CD8-positive, alpha-beta memory T cell (primary cell): Measurements from ENCODE around the gene LHFPL3. TPM values are rescaled to one million over a fixed set of nuclear protein-coding genes. Genes with fewer than 3 reads are reported as not detected.

Experiments used
- CTCF ChIA-PET: fragments of 350-600 bp; sonication (Branson Sonifier 250); formaldehyde crosslinking; loops from one replicate; lab custom pipeline; 2021; ENCODE audit warnings: antibody characterized with exemption; lab: Charles Lee
- POLR2A ChIA-PET: fragments of 350-600 bp; sonication (Branson Sonifier 250); formaldehyde crosslinking; loops from one replicate; lab custom pipeline; 2021; ENCODE audit warnings: antibody characterized with exemption; lab: Charles Lee
- DNase-seq, 5 donors: peaks; one replicate each; pipeline versions ENCODE4 v3.0.0 to v3.0.0-alpha.2; 2020 to 2022; ENCODE audit warnings: mixed read lengths in 1 of 5
- H3K27ac ChIP-seq: one replicate; pipeline ENCODE4 v1.7.0; 2013; ENCODE audit warnings: low read depth, mild to moderate bottlenecking, low read length, moderate library complexity
- H3K27me3 ChIP-seq: 2 replicates; pipeline ENCODE4 v1.7.0; 2013; ENCODE audit warnings: low read length, mild to moderate bottlenecking; ENCODE audit not compliant: insufficient read depth, poor library complexity, severe bottlenecking
- H3K36me3 ChIP-seq: 2 replicates; pipeline ENCODE4 v1.7.0; 2013; ENCODE audit warnings: mild to moderate bottlenecking, low read length, moderate library complexity; ENCODE audit not compliant: insufficient read depth
- H3K4me1 ChIP-seq: 2 replicates; pipeline ENCODE4 v1.7.0; 2013; ENCODE audit warnings: mild to moderate bottlenecking, low read length, moderate library complexity; ENCODE audit not compliant: insufficient read depth
- H3K4me3 ChIP-seq: 2 replicates; pipeline ENCODE4 v1.7.0; 2013; ENCODE audit warnings: mild to moderate bottlenecking, low read length
- H3K9me3 ChIP-seq: 2 replicates; pipeline ENCODE4 v1.7.0; 2013; ENCODE audit warnings: mild to moderate bottlenecking, low read length
- H3K27ac Mint-ChIP-seq, 8 donors: one replicate each; pipeline ENCODE4 v1.8.0; 2020 to 2021; ENCODE audit warnings: mixed read lengths in 8 of 8, mild to moderate bottlenecking in 6 of 8, inconsistent platforms in 3 of 8, moderate library complexity in 3 of 8
- H3K27me3 Mint-ChIP-seq, 2 donors: one replicate each; pipeline ENCODE4 v1.8.0; 2020 to 2021; ENCODE audit warnings: mixed read lengths in 2 of 2, mild to moderate bottlenecking in 1 of 2, moderate library complexity in 1 of 2
- H3K36me3 Mint-ChIP-seq, 3 donors: one replicate each; pipeline ENCODE4 v1.8.0; 2020 to 2021; ENCODE audit warnings: mixed read lengths in 3 of 3, inconsistent platforms in 1 of 3, mild to moderate bottlenecking in 1 of 3
- H3K4me1 Mint-ChIP-seq, 3 donors: one replicate each; pipeline ENCODE4 v1.8.0; 2020 to 2021; ENCODE audit warnings: mixed read lengths in 3 of 3, inconsistent platforms in 1 of 3, mild to moderate bottlenecking in 1 of 3
- H3K4me3 Mint-ChIP-seq, 7 donors: one replicate each; pipeline ENCODE4 v1.8.0; 2020 to 2021; ENCODE audit warnings: mixed read lengths in 7 of 7, mild to moderate bottlenecking in 6 of 7, moderate library complexity in 4 of 7, inconsistent platforms in 2 of 7
- H3K9me3 Mint-ChIP-seq, 5 donors: one replicate each; pipeline ENCODE4 v1.8.0; 2020 to 2022; ENCODE audit warnings: mixed read lengths in 5 of 5, mild to moderate bottlenecking in 3 of 5, moderate library complexity in 2 of 5, inconsistent platforms in 1 of 5
- polyA plus RNA-seq: library from polyadenylated mRNA; unstranded; fragments of 300-500 nt; fragmentation: Illumina TruSeq; gene quantifications from one replicate; pipeline ENCODE4 v1.2.3, GENCODE V29; 2021
- total RNA-seq, 2 experiments: library from RNA; stranded (reverse); gene quantifications; one replicate each; pipeline ENCODE4 v1.2.3, GENCODE V29; 2021

LHFPL3 gene
- total and polyA plus RNA-seq, 3 experiments from 2014 or later = not detected

- POLR2A ChIA-PET = no interaction called here
Observed at GRCh38 chr7:104873401-104873800, 545.0 kb downstream of the LHFPL3 start.

DNA sequence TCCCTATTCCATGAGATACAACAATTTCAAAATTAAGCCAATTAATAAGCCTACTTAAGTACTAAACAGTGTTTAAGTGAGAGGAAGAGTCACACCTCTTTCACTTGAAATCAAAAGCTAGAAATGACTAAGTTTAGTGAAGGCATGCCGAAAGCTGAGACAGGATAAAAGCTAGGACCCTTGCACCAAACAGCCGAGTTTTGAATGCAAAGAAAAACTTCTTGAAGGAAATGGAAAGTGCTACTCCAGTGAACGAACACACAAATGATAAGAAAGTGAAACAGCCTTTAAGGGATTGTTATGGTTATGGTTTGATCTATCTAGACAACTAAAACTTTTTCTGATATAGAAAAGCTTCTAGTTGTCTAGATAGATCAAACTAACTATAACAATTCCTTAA is 550.2 kb downstream of the LHFPL3 start:
- H3K27ac ChIP-seq = no peak overlapping the region
- ChIA-PET POLR2A (no interaction called here), CTCF (interaction anchor here (1.3 to 2.8 kb wide), 2 partner anchors 23 to 40 kb away, joined by 4 to 23 read pairs; no protein-coding TSS in a partner anchor)
- DNase-seq = no peak
- H3K4me3 ChIP-seq = no peak overlapping the region
- no peaks in the 10 kb centered on the region for H3K27me3 ChIP-seq
- H3K4me1 ChIP-seq = no peaks in the 10 kb centered on the region
- H3K9me3 Mint-ChIP-seq = peaks cover 0 to 3% (median 0%) of the 10 kb centered on the region in 5 donors
- no peaks in the 10 kb centered on the region for H3K9me3 ChIP-seq
- H3K4me1 Mint-ChIP-seq = peaks cover 6 to 17% (median 10%) of the 10 kb centered on the region in 3 donors
- H3K27me3 Mint-ChIP-seq = peaks cover 0 to 3% of the 10 kb centered on the region in 2 donors
- peak overlapping the region in 5 of 8 donors; percentile 2 to 76 (median 27) for H3K27ac Mint-ChIP-seq
- no peaks in the 10 kb centered on the region for H3K36me3 ChIP-seq
- H3K4me3 Mint-ChIP-seq = peak overlapping the region in 3 of 7 donors; percentile 9 to 47 (median 10)
- H3K36me3 Mint-ChIP-seq = peaks cover 0 to 2% (median 0%) of the 10 kb centered on the region in 3 donors

More at GRCh38 chr7:104873401-104873800, 545.0 kb downstream of the LHFPL3 start:
- no peaks in the 10 kb centered on the region for H3K9me3 Mint-ChIP-seq
- peaks cover 0 to 4% of the 10 kb centered on the region in 2 donors for H3K27me3 Mint-ChIP-seq
- H3K4me1 Mint-ChIP-seq = peaks cover 2 to 10% (median 2%) of the 10 kb centered on the region in 3 donors
- peaks cover 0 to 2% (median 0%) of the 10 kb centered on the region in 3 donors for H3K36me3 Mint-ChIP-seq
- peak overlapping the region in 1 of 8 donors; percentile 63 for H3K27ac Mint-ChIP-seq
- Histone ChIP-seq H3K27me3 (no peaks in the 10 kb centered on the region), H3K4me3 (no peak overlapping the region), H3K27ac (no peak overlapping the region), H3K36me3 (no peaks in the 10 kb centered on the region), H3K4me1 (no peaks in the 10 kb centered on the region), H3K9me3 (no peaks in the 10 kb centered on the region)
- CTCF ChIA-PET = interaction anchor here (4.8 kb wide), 1 partner anchor 10 kb away, joined by 21 read pairs; no protein-coding TSS in a partner anchor
- no peak for DNase-seq
- no peak overlapping the region for H3K4me3 Mint-ChIP-seq

- H3K27ac Mint-ChIP-seq = no peak overlapping the region
- ChIA-PET POLR2A (interaction anchor here (1.4 kb wide), 1 partner anchor 35 kb away, joined by 6 read pairs; no protein-coding TSS in a partner anchor), CTCF (interaction anchor here (0.6 to 9.2 kb wide), 19 partner anchors 8 to 551 kb away, joined by 3 to 158 read pairs (median 5); no protein-coding TSS in a partner anchor)
- H3K4me1 ChIP-seq = no peaks in the 10 kb centered on the region
- H3K27me3 Mint-ChIP-seq = peaks cover 4% of the 10 kb centered on the region in 2 donors
- H3K27me3 ChIP-seq = no peaks in the 10 kb centered on the region
- H3K36me3 Mint-ChIP-seq = no peaks in the 10 kb centered on the region
- H3K4me3 ChIP-seq = no peak overlapping the region
- no peaks in the 10 kb centered on the region for H3K36me3 ChIP-seq
- no peaks in the 10 kb centered on the region for H3K9me3 ChIP-seq
- peaks cover 8 to 13% (median 8%) of the 10 kb centered on the region in 3 donors for H3K4me1 Mint-ChIP-seq
- no peak overlapping the region for H3K4me3 Mint-ChIP-seq
- DNase-seq = no peak
- H3K27ac ChIP-seq = no peak overlapping the region
- peaks cover 0 to 3% (median 0%) of the 10 kb centered on the region in 5 donors for H3K9me3 Mint-ChIP-seq
Observed at GRCh38 chr7:104883248-104883717, 554.9 kb downstream of the LHFPL3 start.

DNA sequence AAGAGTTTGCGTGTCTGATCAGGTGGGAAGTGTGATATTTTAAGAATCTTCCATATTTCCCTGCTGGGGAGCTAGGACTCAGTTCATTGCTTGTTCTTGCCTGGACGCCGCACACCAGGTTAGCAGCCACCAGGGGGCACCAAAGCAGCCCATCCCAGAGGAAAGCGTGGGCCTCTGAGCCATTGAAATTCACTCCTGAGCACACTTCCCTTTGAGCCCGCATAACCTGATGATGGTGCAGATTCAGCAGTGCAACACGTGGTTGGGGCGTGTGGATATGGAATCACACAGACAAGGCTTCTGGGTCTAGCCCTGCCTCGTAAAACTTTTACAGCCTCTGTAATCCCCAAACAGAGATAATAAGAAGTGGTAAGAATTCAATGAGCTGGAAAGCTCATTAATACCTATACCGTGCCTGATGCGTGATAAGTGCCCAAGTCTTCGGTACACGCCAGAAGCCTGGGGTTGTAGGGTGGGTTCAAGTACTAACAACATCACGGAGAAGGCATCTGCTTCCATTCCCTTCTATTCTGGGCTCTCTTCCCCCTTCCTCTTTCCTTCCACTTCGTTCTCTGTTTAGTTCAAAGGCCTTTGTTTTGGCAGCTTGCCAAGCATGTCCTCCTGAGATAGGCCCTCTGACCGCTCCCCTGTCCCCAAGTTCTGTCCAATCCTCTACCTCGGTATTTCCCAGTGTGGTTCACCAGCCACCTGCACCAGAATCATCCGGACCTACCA is 555.5 kb downstream of the LHFPL3 start:
- H3K36me3 ChIP-seq = no peaks in the 10 kb centered on the region
- no peak overlapping the region for H3K4me3 Mint-ChIP-seq
- H3K9me3 Mint-ChIP-seq = peaks cover 0 to 3% (median 0%) of the 10 kb centered on the region in 5 donors
- DNase-seq = peak; percentile 56 to 79 (median 66)
- no peaks in the 10 kb centered on the region for H3K27me3 ChIP-seq
- peaks cover 4 to 6% of the 10 kb centered on the region in 2 donors for H3K27me3 Mint-ChIP-seq
- peaks cover 0 to 2% (median 0%) of the 10 kb centered on the region in 3 donors for H3K36me3 Mint-ChIP-seq
- H3K4me1 Mint-ChIP-seq = peaks cover 1 to 7% (median 4%) of the 10 kb centered on the region in 3 donors
- no peaks in the 10 kb centered on the region for H3K4me1 ChIP-seq
- H3K27ac Mint-ChIP-seq = no peak overlapping the region
- POLR2A ChIA-PET = interaction anchor here (1.4 kb wide), 1 partner anchor 34 kb away, joined by 6 read pairs; no protein-coding TSS in a partner anchor
- CTCF ChIA-PET = interaction anchor here (0.7 to 9.2 kb wide), 18 partner anchors 8 to 80 kb away, joined by 3 to 158 read pairs (median 5); no protein-coding TSS in a partner anchor
- H3K4me3 ChIP-seq = no peak overlapping the region
- H3K27ac ChIP-seq = no peak overlapping the region
- H3K9me3 ChIP-seq = no peaks in the 10 kb centered on the region

DNA sequence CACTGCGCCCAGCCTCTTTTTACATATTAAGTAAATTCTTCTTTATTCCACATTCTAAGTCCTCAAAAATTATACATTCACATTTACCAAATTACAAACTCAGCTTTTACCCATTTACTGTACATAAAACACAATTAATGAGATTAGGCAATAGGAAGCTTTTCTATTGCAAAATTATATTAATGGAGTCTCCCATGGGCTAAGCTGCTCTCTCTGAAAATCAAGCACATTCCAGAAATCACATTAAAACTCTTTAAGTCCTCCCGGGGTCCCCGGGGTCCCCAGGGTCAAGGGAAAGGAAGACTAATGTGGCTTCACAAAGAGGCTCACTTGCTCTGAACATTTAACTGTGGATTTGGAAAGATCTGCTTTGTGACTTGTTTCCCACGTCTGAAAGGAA is 558.2 kb downstream of the LHFPL3 start:
- H3K36me3 Mint-ChIP-seq = peaks cover 0 to 2% (median 0%) of the 10 kb centered on the region in 3 donors
- Histone ChIP-seq H3K4me3 (no peak overlapping the region), H3K9me3 (no peaks in the 10 kb centered on the region), H3K27ac (no peak overlapping the region), H3K36me3 (no peaks in the 10 kb centered on the region), H3K4me1 (no peaks in the 10 kb centered on the region), H3K27me3 (no peaks in the 10 kb centered on the region)
- POLR2A ChIA-PET = no interaction called here
- CTCF ChIA-PET = interaction anchor here (9.2 kb wide), 1 partner anchor 32 kb away, joined by 158 read pairs; no protein-coding TSS in a partner anchor
- no peak overlapping the region for H3K4me3 Mint-ChIP-seq
- DNase-seq = no peak
- no peaks in the 10 kb centered on the region for H3K9me3 Mint-ChIP-seq
- peaks cover 0 to 5% (median 4%) of the 10 kb centered on the region in 3 donors for H3K4me1 Mint-ChIP-seq
- peaks cover 4 to 6% of the 10 kb centered on the region in 2 donors for H3K27me3 Mint-ChIP-seq
- H3K27ac Mint-ChIP-seq = no peak overlapping the region

DNA sequence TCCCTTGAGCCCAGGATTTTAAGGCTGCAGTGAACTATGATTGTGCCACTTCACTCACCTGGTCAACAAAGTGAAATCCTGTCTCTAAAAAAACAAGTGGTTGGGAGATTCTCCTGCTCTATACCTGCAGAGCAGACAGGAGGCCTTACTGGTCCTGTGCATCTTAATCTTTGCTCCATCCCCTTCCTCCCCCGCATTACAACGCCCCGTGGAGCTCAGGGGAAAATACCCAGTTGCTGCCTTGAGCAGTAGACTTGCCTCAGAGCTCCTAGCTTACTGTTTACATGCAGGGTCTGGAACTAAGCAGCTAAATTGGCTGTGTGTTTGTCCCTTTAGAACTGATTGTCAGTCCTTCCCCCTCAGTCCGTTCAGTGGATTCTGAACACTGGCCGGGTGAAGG is 561.8 kb downstream of the LHFPL3 start:
- no peaks in the 10 kb centered on the region for H3K36me3 ChIP-seq
- H3K27ac ChIP-seq = no peak overlapping the region
- Mint-ChIP-seq H3K9me3 (no peaks in the 10 kb centered on the region), H3K27ac (peak overlapping the region in 1 of 8 donors; percentile 49), H3K36me3 (peaks cover 0 to 2% (median 0%) of the 10 kb centered on the region in 3 donors), H3K4me1 (no peaks in the 10 kb centered on the region), H3K27me3 (peaks cover 3 to 8% of the 10 kb centered on the region in 2 donors), H3K4me3 (no peak overlapping the region)
- no peak for DNase-seq
- H3K27me3 ChIP-seq = no peaks in the 10 kb centered on the region
- H3K9me3 ChIP-seq = no peaks in the 10 kb centered on the region
- POLR2A ChIA-PET = interaction anchor here (0.7 kb wide), 1 partner anchor 52 kb away, joined by 3 read pairs; no protein-coding TSS in a partner anchor
- CTCF ChIA-PET = interaction anchor here (9.2 kb wide), 1 partner anchor 28 kb away, joined by 158 read pairs; no protein-coding TSS in a partner anchor
- H3K4me3 ChIP-seq = no peak overlapping the region
- no peaks in the 10 kb centered on the region for H3K4me1 ChIP-seq

DNA sequence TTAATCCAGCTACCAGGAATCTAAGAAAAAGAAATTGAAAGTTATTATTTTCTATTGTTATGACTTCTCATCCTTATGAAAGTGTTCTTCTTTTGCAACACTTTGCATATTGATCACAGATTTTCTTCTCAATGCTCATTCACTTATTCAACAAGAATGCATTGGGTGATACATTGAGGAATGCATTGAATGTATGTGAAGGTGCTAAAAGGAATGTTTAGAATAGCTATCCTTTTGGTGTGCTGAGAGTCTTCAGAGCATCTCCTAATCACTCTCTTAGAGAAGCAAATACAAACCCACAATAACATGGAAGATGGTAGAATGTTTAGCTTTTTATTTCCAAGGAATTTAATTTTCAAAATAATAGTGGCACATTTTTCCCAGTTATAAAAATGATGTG is 563.5 kb downstream of the LHFPL3 start:
- Mint-ChIP-seq H3K27ac (no peak overlapping the region), H3K4me3 (no peak overlapping the region), H3K9me3 (no peaks in the 10 kb centered on the region), H3K36me3 (peaks cover 0 to 2% (median 0%) of the 10 kb centered on the region in 3 donors), H3K4me1 (no peaks in the 10 kb centered on the region), H3K27me3 (peaks cover 3% of the 10 kb centered on the region in 2 donors)
- ChIA-PET POLR2A (no interaction called here), CTCF (interaction anchor here (1.4 to 5.9 kb wide), 2 partner anchors 9 to 26 kb away, joined by 5 to 36 read pairs; no protein-coding TSS in a partner anchor)
- no peak overlapping the region for H3K4me3 ChIP-seq
- no peaks in the 10 kb centered on the region for H3K27me3 ChIP-seq
- H3K27ac ChIP-seq = no peak overlapping the region
- no peak for DNase-seq
- H3K9me3 ChIP-seq = no peaks in the 10 kb centered on the region
- no peaks in the 10 kb centered on the region for H3K36me3 ChIP-seq
- H3K4me1 ChIP-seq = no peaks in the 10 kb centered on the region
